Activated T-cell treated with anti-CD3 and anti-CD28 coated beads for 24 hours (primary cell): ENCODE results near the gene HMCN1.
"Not testable (repeated sequence)": the region's sequence is repeated elsewhere in the genome, so short reads cannot be mapped to it uniquely, and the experiment has no call there.

Source experiments
- DNase-seq: peaks from one replicate; pipeline ENCODE4 v3.0.0-alpha.2; 2020; ENCODE audit warnings: low read depth

Gene HMCN1

DNA sequence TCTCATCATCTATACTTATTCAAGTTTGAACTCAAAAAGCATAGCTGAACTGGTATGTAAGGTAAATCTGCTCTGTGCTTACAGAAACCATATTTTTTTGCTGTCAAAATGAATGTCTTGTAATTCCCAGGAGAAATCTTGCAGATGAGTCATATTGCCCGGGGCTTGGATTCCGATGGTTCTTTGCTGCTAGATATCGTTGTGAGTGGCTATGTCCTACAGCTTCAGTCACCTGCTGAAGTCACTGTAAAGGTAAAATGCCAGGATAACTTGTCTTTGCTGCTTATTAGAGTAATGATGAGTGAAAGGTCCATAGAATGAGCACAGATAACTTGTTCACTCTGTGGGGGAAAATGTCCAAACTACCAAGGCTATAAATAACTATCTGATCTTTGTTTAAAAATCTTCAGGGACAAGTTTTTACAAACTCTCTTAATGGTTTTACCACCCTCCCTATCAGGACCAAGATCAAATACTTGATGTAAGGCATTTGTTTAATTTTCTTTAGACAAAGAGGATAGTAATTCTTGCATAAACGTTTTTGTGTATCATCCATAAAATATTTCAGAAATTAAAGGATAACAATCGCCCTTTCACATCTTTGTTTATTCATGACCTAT, 418.5 kb downstream of the HMCN1 start:
- DNase-seq, result no peak

DNA sequence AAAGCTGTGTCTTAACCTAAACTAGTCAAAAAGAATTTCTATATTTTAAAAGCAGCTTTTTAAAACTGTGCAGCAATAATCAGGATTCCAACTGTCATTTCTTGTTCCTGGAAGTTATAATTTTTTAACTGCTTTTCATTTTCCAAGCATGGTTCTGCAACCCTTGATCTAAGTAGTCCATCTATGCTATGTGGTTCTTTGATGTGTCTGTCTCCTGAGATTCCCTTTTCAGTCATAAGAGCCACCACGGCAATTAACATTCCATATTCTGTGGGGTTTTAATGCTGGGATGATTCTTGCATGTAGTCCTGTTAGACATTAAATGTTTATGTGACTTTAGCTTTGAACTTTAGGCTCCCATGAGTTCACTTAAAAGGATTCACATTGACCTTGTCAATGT, 420.5 kb downstream of the HMCN1 start:
- no peak for DNase-seq

DNA sequence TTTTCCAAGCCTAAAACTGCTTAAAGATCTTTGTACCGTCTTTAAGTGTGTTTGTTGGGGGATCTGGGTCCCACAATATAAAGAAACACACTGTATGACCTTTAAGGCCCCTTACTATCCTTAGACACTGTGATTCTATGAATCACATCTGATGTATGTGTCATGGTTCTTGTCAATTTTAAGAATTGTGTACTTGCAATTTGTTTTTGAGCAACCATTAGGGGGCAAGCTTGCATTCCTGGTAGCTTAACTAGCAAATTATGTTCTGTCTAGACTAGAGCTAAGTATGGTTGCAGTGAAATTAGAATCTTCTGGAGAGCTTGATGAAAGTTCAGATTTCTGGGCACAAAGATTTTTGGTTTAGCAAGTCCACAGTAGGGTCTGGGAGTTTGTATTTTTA, 421.4 kb downstream of the HMCN1 start:
- DNase-seq, result no peak

DNA sequence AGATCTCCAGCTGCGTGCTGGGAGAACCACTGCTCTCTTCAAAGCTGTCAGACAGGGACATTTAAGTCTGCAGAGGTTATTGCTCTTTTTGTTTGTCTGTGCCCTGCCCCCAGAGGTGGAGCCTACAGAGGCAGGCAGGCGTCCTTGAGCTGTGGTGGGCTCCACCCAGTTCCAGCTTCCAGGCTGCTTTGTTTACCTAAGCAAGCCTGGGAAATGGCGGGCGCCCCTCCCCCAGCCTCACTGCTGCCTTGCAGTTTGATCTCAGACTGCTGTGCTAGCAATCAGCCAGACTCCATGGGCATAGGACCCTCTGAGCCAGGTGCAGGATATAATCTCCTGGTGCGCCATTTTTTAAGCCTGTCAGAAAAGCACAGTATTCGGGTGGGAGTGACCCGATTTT, 428.7 kb downstream of the HMCN1 start:
- DNase-seq, result not testable (repeated sequence)

DNA sequence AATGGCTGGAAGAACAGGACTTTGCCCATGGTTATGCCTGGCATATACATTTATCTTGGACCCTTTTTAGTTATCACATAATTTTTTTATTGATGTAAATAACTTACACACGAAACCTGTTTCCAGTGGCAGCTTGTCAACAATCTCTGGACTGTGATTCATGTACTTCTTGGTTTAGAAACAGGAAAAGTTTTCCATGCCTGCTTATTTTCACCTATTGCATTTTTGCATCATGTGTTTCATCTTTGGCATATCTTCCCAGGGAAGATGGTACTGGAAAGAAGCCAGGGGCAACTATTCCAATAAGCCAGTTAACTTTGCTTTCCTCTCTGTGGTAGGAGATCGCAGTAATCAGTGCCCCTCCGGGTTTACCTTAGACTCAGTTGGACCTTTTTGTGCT, 430.6 kb downstream of the HMCN1 start:
- no peak for DNase-seq

DNA sequence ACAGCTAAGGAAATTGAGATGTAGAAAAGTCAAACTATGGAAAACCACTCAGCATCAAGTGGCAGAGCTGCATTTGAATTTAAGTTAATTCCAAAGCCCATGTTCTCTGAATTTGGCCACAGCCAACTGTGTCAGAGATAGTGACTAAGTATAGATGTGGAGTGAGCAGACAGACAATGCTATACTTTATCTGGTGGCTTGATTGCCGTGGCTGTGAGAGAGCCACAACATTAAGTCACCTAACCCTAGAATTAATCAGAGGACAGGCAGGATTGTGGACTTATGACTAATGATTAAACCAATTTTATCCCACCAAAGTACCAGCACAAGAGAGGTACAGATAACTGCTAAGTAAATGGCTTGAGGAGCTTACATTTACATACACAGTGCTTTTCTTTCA, 431.1 kb downstream of the HMCN1 start:
- no peak for DNase-seq

DNA sequence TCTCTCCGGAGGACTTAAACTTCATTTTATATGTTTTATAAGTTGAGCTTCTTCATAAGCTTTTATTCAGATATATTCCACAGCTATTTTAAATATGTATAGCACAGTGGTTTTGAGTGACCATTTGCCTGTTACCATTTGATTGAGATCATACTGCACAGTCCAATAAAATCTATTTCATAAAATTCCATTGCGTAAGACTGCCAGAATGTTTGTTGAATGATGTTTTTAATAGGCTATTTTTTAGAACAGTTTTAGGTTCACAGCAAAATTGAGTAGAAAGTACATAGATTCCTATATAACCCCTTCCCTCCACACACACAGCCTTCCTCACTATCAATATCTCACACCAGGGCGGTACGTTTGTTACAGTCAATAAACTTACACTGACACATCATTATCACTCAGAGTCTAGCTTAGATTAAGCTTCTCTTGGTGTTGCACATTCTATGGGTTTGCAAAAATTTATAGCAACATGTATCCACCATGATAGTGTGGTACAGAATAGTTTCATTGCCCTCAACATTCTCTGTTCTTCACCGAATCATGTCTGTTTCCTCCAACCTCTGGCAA, 433.0 kb downstream of the HMCN1 start:
- no peak for DNase-seq

DNA sequence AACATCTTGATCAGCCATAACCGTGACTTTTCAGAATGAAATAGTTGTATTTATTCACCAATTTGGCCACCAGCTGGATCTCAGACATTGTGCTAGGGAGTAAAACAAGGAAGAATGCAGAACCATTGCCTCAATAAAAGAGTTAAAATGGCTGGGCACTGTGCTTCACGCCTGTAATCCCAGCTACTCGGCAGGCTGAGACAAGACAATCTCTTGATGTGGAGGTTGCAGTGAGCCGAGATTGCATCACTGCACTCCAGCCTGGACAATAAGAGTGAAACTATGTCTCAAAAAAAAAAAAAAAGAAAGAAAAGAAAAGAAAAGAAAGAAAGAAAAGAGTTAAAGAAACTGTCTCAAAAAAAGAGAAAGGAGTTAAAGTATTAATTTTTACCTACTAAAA, 441.4 kb downstream of the HMCN1 start:
- DNase-seq, result no peak

DNA sequence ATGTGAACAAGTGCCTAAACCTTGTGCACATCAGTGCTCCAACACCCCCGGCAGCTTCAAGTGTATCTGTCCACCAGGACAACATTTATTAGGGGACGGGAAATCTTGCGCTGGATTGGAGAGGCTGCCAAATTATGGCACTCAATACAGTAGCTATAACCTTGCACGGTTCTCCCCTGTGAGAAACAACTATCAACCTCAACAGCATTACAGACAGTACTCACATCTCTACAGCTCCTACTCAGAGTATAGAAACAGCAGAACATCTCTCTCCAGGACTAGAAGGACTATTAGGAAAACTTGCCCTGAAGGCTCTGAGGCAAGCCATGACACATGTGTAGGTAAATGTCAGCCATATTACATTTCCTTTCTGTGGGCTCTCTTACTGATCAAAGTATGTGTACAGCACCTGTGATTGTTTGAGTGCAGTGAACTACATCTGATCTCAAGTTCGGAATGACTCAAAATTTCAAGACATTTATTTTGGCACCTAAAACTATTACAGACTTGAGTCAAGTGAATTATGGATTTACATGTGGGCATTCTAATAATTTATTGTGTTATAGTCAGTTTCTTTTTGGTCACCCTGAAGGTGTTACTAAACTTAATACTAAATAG, 444.3 kb downstream of the HMCN1 start:
- DNase-seq, result no peak

DNA sequence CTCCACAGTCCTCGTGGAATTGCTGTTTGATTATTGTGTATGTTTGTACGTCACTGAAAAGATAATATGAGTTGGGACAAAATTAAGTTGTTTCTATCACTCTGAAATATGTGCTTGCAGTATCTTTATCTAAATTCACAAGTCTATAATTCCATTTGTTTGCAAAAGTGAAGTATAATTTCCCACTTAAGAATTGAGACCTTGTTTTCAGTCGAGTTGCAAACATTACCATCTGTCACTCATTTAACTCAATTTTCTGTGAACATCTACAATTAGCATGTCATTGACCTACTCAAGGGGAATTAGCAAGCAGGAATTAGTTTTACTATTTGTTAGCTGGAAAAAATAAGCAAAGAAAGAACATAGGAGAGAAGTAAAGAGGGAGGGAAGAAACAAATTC, 445.0 kb downstream of the HMCN1 start:
- no peak for DNase-seq

DNA sequence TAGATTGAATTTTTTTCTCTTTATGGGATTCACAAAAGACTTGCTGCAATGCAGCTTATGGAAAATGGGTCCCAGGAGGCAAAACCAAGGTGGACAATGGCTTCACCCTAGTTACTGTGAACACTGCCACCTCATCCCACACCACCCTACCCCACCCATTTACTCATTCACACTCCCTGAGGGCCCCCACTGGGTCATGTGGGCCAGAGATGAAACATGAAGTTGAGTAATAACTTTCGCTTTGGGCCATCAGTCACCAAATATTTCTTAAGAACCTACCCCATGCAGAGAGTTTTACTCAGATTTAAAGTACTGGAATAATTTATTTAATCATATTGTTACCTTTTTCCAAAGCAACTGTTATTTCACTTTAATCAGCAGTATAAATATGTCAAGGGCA, 449.0 kb downstream of the HMCN1 start:
- no peak for DNase-seq

DNA sequence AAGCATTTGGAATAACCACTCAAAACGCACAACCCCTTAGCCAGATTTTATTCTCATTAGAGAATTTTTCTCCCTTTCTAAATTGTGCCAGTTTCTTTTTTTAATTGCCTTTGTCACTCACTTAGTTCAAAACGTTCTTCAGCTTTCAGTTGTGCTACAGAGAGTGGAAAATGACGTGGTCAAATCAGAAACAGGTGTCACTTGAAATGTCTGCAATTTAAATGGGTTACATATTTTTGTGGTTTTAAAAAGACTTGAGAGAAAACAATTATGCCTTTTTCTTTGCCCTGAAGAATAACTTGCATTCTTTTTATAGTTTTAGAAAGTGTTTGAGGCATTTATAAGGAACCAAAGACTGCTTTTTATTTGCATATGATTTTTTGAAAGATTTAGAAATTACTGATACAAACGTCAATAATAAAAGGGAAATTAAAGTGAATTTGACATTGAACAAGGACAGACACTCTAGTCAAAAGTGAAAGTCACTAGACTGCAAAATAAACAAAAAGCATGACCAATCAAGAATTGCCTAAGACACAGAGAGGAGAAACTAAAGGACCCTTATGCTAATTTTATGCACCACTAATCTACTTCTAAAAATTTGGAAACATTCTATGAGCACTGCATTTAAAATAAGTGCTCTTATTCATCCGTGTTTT, 449.9 kb downstream of the HMCN1 start:
- DNase-seq, result no peak

DNA sequence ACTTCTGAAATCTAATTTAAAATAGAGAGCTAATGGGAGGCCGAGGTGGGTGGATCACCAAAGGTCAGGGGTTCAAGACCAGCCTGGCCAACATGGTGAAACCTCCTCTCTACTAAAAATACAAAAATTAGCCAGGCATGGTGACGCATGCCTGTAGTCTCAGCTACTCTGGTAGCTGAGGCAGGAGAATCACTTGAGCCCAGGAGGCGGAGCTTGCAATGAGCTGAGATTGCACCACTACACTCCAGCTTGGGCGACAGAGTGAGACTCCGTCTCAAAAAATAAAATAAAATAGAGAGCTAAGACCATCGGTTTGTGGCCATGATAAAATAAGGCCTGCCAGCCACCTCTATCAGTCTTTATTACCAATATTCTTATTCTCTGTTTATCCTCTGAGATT, 452.1 kb downstream of the HMCN1 start:
- not testable (repeated sequence) for DNase-seq

DNA sequence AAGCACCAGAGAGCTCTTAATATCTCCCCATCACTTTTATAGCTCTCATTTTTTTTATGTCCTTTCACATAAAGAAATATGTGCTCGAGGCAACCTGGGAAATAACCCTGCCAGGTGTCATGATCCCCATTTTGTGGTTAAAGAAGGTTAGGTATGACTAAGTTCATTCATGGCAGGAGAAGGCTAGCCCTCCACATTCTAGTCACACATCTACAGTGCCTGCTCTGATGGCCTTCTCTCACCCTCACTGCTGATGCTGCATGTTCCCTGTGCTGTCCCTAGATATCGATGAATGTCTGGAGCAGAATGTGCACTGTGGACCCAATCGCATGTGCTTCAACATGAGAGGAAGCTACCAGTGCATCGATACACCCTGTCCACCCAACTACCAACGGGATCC, 453.4 kb downstream of the HMCN1 start:
- DNase-seq, result no peak

DNA sequence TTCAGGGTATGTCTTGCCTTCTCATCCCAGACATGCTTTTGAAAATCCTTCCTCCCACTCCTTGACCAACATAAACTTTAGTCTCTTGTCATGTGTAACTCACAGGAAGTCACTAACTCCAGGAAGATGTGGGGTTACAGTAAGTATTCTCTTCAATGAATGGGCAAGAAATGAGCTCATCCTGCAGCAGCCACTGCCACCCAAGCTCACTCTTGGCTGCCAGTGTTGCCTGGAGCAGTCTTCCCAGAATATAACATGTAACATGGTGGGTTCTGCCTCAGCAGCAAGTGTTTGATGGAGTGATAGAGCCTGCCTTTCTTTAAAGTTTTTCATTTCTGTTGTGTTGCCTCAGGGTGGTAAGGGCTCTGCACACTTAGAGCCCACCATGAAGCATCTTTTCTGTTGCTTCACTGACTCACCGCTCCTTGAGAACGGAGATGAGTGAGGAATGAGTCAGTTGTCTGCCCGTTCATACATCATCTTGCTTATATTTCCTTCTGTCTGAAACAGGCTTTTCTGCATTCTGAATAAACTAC, 453.9 kb downstream of the HMCN1 start:
- no peak for DNase-seq

DNA sequence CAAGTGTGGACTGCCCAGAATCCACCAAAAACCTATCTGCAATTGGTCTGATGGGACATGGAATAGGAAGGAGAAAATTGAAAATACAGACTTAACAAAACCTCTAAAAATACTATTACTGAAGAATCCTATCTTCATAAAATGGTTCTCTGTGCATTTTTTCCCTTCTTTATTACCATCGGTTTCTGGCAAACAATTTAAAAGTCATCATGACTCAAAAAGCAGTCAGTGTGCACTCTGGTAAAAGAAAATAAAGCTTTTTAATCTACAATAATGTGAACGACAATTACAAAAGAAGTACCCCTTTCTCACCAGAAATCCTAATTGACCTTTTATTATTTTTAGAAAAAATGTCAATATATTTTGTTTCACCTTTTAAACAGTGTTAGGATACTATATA, 454.5 kb downstream of the HMCN1 start:
- DNase-seq, result no peak

DNA sequence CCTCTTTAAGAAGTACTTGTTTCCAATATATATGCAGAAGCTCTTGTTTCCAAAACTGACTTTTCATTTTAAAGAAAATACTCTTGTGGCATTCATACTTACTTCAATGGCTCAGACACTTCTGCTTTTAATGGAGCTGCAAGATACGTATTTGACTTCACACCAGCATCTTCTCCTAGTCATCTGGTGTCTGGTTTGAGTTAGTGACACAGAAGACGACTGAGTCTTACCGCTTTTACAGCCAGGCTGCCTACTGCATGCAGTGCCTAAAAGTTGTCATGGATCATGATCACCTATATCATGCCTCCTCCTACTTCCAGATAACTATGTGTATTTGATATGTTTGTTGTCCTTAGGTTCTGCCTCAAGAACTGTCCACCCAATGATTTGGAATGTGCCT, 455.0 kb downstream of the HMCN1 start:
- DNase-seq, result no peak

DNA sequence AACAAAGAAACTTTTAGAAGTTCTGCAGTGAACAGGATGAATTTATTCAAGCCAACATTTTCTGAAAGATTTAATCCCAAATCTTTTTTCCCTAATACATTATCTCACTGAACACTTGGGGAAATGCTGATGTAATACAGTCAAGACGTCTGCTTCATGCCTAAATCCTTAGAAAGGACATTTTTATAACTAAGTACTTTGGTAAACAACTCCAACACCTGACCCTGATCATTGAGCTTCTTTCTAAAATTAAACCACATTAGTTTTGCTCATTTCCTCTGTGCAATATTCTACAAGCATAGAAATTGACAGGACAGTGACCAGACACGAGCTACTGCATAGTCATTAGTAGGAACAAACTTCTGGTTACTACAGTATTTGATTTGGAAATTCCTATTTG, 457.3 kb downstream of the HMCN1 start:
- DNase-seq, result no peak

DNA sequence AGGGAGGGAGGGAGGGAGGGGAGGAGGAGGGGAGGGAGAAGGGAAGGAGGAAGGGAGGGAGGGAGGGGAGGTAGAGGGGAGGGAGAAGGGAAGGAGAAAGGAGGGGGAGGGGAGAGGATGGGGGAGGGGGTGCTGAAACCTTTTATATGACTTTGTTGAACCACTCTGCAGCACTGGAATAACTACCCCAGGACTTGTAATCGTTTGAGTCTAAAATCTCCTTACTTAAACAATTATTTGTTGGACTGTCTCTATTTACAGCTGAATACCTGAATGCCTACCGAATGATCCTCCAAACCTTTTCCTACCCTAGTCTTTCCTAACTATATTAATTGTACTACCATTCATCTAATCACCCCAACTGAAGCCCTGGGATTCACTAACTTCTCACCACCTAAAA, 459.0 kb downstream of the HMCN1 start:
- no peak for DNase-seq

DNA sequence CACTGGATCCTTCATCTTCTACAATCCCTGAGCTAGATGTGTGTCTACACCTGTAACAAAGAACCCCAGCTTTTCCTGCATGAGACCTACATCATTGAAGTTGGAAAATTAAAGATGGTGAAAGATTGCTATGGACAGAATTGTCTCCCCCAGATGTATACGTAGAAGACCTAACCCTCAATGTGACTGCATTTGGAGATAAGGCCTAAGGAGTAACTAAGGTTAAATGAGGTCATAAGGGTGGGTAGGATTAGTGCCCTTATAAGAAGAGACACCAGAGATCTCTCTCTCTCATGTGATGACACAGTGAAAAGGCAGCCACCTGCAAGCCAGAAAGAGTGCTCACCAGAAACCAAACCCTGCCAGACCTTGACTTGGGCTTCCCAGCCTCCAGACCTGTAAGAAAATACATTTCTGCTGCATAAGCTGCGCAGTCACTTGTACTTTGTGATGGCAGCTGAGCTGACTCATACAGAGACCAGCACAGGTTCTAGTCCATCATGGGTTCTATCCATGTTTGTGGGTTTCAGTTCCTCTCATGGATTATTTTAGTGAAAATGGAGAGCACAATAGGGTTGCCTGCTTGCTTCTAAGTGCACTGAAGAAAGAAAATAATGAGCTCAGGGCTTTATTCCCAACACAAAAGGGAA, 460.0 kb downstream of the HMCN1 start:
- no peak for DNase-seq

DNA sequence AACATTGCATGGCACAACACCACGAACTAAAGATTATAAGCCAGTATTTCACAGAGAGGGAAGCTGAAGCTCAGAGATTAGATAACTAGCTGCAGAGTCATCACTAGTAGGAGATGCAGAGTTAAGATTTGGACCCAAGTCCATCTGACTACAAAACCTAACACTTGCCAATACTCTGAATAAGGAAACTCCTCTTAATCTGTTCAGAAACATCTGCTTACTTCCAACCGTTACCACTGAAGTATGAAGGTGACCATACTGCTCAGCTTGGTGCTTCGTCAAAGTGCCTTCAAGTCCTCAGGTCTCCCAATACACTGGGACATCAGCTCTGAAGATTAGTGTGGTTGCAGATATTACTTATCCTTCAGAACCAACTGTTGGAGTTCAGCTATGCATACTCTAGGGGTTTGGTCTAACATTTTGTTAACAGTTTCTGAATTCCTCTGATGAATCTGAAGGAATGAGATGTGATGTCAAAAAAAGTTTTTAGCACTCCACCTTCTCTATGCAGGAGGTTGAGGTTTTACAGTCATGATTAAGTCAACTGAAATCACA, 461.3 kb downstream of the HMCN1 start:
- DNase-seq, result no peak

DNA sequence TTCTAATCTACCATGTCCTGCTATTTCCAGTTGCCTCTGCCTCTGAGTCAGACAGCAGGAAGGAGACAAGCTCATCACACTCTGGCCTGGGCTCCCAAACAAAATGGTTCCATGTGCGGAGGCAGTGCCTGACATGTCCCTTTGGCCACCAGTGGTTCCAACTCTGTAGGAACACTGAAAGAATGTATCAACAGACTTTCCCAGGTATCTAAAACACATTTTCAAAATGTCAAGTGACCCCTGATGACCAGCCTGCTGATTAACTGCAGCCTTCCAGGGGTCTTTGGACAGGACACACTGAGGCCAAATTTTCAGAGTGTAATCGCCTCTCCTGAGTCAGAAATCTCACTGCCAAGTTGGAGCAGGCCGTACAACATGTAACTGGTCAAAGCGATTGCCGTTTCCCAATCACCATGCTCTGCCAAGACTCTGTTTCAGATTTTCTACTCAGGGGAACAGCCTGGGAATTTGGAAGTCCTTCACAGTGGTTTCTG, 468.1 kb downstream of the HMCN1 start:
- no peak for DNase-seq
